Neural progenitor cell (in vitro differentiated cells): ENCODE data around the gene RPL7A.

ENCODE experiments used
- EZH2 ChIP-seq: fragments of 200-600 bp; sonication (generic); IDR thresholded peaks from 2 replicates; pipeline ENCODE4 v1.6.1; 2017; ENCODE audit warnings: antibody characterized with exemption, mild to moderate bottlenecking, moderate library complexity
- EZH2phosphoT487 ChIP-seq: fragments of 200-600 bp; sonication (generic); IDR thresholded peaks from 2 replicates; pipeline ENCODE4 v1.6.1; 2017; ENCODE audit warnings: antibody characterized with exemption
- TF ChIP-seq, protein P1 (sequence below): fragments of 200-600 bp; sonication (generic); IDR thresholded peaks from 2 replicates; pipeline ENCODE4 v1.5.1; 2017; ENCODE audit warnings: antibody characterized with exemption, mild to moderate bottlenecking

DNA sequence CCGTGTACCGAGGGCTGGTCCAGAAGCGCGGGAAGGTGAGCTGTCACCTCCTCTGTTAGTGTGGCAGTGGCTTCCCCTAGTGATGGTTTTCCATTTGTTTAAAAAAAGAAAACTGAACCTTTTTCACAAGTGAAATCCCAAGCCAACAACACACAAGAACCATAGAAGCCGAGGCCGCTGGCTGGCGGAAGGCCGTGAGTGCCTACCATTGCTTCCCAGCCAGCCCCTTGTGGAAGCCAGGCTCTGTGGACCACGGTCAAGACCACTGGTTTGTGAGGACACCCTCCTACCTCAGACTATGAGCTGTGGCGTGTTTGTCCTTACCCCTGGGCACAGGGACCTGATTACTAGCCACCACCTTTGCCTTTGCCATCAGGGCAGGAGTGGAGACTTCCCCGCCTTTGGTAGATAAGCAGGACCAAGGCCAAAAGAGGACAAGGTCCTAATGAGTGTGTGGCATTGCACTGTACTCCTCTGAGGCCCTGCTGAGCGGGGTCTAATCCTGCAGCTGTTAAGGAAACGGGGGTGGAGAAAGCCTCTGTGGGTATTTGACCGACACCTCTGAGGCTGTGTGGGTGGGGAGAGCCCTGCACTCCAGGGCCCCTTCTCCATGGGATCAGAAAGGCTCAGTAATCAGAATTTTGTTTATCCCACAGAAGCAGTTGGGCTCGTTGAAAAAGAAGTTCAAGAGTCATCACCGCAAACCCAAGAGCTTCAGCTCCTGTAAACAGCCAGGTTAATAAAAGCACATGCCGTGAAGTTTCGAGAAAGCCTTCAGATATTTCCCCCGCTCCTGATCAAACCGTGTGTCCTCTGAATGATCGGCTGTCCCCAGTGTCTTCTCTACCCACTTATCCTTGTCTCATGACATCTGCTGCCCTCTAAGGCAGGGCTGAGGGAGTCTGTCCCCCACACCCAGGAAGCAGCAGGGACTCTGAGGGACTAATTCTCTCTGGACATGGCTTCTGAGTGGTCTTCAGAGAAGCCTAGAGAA lies 12.7 kb downstream of the RPL7A start:
- TF ChIP-seq, protein P1, sequence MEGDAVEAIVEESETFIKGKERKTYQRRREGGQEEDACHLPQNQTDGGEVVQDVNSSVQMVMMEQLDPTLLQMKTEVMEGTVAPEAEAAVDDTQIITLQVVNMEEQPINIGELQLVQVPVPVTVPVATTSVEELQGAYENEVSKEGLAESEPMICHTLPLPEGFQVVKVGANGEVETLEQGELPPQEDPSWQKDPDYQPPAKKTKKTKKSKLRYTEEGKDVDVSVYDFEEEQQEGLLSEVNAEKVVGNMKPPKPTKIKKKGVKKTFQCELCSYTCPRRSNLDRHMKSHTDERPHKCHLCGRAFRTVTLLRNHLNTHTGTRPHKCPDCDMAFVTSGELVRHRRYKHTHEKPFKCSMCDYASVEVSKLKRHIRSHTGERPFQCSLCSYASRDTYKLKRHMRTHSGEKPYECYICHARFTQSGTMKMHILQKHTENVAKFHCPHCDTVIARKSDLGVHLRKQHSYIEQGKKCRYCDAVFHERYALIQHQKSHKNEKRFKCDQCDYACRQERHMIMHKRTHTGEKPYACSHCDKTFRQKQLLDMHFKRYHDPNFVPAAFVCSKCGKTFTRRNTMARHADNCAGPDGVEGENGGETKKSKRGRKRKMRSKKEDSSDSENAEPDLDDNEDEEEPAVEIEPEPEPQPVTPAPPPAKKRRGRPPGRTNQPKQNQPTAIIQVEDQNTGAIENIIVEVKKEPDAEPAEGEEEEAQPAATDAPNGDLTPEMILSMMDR = no peak
- no peak for TF ChIP-seq EZH2phosphoT487
- no peak for TF ChIP-seq EZH2
